ENCODE measurements around the gene KCNC3.

The KCNC3 gene

GRCh38 chr19:50311723-50312635 lies 17.2 kb downstream of the KCNC3 start:
- no peak for DNase-seq (ENCODE audit: low read depth in 2 of 2)

- no peak for DNase-seq (ENCODE audit: low read depth in 2 of 2)
Observed at GRCh38 chr19:50310759-50311465, 18.3 kb downstream of the KCNC3 start.

DNA sequence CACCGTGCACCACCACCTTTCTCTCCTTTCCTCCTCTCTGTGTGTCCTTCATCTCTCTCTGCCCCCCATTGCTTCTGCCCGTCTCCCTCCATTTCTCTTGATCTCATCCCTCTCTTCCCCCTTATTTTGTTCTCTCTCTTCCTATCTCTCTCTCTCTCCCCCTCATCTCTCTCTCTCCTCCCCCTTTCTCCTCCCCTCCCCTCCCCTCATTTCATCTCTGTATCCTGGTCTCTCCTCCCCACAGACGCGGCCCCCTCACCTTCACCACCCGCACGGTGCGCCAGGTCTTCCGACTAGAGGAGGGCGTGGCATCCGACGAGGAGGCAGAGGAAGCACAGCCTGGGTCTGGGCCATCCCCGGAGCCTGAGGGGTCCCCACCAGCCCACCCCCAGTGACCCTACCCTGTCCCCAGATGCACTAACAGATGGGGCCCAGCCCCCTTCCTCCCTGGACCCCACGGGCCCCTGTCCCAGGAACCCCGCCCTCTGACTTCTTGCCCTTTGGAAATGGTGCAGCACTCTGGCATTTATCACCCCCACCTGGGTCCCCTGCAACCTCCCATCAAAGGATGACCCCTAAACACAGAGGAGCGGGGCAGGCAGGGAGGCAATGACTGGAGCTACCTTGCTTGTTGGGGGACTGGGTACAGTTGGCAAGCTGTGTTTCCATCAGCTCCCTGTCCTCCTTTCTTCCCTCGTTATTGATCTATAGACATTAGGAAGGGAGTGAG lies 19.6 kb downstream of the KCNC3 start:
- no peak for DNase-seq (ENCODE audit: low read depth in 2 of 2)

- no peak for DNase-seq (ENCODE audit: low read depth in 2 of 2)
Observed at GRCh38 chr19:50308991-50309390, 20.2 kb downstream of the KCNC3 start.

GRCh38 chr19:50303558-50303957 lies 25.6 kb downstream of the KCNC3 start:
- DNase-seq (ENCODE audit: low read depth in 2 of 2) = no peak

- DNase-seq (ENCODE audit: low read depth in 2 of 2) = no peak
Observed at GRCh38 chr19:50301607-50301971, 27.6 kb downstream of the KCNC3 start.

- DNase-seq (ENCODE audit: low read depth in 2 of 2) = no peak
Observed at GRCh38 chr19:50300814-50301606, 28.2 kb downstream of the KCNC3 start.

DNA sequence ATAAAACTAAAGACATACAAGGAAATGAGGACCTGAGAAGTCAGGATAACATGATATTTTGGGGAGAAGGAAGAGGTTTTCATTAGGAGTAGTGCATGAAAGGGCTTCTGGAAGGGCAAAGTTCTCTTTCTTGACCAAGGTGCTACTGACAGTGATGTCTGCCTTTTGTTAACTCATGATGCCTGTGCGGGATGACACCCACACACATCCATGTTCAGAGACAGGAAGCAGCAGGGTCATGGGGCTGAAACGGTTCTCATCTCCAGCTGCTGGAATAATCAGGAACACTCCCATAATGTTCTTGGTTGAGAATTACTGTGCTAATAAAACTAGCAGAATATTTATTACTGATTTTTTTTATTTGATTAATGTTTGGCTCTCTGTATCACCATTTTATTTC lies 29.1 kb downstream of the KCNC3 start:
- no peak for DNase-seq (ENCODE audit: low read depth in 2 of 2)

DNA sequence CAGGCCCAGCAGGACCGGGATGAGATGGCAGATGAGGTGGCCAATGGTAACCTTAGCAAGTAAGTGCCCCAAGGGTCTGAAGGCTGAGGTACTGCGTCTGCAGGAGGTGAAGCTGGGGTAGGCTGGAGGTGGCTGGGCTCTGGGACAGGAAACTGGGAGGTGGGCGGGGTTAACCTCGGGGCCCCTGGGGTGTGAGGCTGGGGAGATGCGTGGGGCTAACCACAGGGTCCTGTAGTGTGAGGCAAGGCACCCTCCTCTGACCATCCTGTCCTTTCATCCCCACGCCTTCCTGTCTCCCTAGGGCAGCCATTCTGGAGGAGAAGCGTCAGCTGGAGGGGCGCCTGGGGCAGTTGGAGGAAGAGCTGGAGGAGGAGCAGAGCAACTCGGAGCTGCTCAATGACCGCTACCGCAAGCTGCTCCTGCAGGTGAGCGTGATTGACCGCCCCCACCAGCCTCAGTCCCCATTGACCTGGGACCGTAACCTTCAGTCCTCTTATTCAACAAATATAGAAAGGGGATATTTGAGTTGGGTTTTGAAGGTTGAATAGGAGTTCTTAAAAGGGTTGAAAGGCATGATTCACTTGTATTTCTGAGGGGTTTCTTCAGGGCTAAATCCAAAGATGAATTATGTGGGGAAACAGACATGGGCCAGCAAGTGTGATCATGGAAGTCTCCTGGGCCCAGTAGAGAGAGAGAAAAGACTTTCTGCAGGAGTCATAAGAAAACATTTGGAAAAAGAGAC lies 35.7 kb downstream of the KCNC3 start:
- no peak for DNase-seq (ENCODE audit: low read depth in 2 of 2)

GRCh38 chr19:50292216-50292827 lies 36.9 kb downstream of the KCNC3 start:
- DNase-seq (ENCODE audit: low read depth in 2 of 2) = no peak

GRCh38 chr19:50290775-50291174 lies 38.4 kb downstream of the KCNC3 start:
- DNase-seq (ENCODE audit: low read depth in 2 of 2) = no peak

DNA sequence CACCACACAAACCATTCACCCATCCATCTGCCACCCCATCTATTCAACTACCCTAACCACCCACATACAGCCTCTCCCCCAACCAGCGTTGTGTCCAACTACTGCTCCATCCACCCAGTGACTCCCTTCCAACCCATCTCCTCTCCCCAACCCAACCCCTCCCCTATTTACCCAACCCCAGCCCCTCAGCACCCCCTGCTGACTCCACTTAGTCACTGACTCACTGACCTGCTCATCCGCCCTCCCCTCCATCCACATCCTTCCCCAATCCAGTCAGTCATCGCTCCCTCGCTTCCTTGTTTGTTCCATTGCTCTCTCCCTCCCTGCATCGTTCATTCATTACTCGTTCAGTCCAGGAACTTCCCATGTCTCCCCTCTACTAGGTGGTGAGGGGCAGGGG lies 39.2 kb downstream of the KCNC3 start:
- DNase-seq (ENCODE audit: low read depth in 2 of 2) = no peak

DNA sequence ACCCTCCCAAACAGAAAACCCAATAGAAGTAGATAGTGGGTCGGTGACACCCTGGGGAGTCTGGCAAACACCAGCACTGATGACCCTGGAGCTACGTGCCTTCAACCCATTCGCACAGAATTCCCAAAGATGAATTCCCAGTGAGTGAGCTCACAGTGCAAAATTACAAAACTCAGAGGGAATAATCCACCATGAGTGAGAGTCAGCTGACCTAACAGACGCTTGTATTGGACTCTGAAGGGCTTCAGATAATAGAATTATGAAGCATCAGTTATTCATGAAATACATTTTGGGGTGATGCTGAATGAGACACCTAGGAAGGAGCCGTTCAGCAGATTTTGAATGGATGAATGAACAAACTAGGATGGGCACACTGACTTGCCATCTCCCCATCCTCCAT lies 40.2 kb downstream of the KCNC3 start:
- no peak for DNase-seq (ENCODE audit: low read depth in 2 of 2)

DNA sequence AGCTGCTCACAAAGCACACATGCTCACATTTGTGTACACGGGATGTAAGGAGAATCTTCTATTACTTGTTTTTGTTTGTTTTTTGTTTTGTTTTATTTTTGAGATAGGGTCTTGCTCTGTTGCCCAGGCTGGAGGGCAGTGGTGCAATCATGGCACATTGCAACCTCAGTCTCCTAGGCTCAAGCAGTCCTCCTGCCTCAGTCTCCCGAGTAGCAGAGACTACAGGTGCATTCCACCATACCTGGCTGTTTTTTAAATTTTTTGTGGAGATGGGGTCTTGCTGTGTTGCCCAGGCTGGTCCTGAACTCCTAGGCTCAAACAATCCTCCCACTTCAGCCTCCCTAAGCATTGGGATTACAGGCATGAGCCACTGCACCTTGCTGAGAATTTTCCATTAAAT lies 41.8 kb downstream of the KCNC3 start:
- no peak for DNase-seq (ENCODE audit: low read depth in 2 of 2)

GRCh38 chr19:50286443-50286842 lies 42.7 kb downstream of the KCNC3 start:
- DNase-seq (ENCODE audit: low read depth in 2 of 2) = no peak

- DNase-seq (ENCODE audit: low read depth in 2 of 2) = no peak
Observed at GRCh38 chr19:50285833-50286232, 43.3 kb downstream of the KCNC3 start.

DNA sequence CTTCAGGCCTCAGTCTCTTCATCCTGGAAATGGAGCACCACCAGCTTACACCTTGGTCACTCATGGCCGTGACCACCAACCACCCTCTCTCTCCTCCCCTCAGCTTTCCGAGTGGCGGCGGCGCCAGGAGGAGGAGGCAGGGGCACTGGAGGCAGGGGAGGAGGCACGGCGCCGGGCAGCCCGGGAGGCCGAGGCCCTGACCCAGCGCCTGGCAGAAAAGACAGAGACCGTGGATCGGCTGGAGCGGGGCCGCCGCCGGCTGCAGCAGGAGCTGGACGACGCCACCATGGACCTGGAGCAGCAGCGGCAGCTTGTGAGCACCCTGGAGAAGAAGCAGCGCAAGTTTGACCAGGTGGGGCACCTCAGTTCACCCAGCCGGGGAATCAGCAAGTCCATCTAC lies 47.7 kb downstream of the KCNC3 start:
- DNase-seq (ENCODE audit: low read depth in 2 of 2) = no peak

DNA sequence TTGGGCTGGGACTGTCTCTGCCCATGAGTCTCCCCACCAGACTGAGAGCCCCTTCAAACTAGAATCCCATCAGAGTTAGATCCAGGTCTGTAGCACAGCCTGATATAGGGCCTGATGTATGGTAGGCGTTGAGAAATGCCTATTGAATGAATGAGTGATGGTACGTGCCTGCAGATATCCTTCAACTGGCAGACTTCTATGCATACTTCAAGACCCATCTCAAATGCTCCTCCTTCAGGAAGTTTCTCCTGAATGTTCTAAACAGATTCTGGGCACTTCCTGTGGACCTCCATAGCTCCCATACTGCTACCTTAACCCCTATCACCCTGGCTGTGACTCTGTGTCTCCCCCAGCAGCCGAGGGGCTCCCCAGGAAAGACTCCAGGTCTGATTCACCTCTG lies 48.2 kb downstream of the KCNC3 start:
- no peak for DNase-seq (ENCODE audit: low read depth in 2 of 2)

GRCh38 chr19:50280074-50280473 lies 49.1 kb downstream of the KCNC3 start:
- DNase-seq (ENCODE audit: low read depth in 2 of 2) = no peak

DNA sequence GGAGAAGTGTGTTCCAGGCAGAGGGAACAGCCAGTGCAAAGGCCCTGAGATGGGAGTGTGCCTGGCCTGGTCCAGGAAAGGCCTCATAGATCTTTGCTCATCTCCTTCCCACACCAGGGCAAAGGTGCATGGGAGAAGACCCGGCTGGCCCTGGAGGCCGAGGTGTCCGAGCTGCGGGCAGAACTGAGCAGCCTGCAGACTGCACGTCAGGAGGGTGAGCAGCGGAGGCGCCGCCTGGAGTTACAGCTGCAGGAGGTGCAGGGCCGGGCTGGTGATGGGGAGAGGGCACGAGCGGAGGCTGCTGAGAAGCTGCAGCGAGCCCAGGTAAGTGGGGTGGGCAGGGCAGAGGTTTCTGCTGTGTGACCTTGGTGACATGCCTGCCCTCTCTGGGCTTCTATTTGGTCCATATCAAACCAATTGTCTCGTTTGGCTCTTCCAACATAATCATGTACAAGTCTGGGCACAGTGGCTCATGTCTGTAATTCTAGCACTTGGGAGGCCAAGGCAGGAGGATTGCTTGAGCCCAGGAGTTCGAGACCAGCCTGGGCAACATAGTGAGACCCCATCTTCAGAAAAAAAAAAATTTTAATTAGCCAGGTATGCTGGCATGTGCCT lies 51.1 kb downstream of the KCNC3 start:
- no peak for DNase-seq (ENCODE audit: low read depth in 2 of 2)
